Measurements from ENCODE around the gene MRPL41. TPM values are rescaled to one million over a fixed set of nuclear protein-coding genes. Genes with fewer than 3 reads are reported as not detected.
"Not testable (repeated sequence)": the region's sequence is repeated elsewhere in the genome, so short reads cannot be mapped to it uniquely, and the experiment has no call there.

MRPL41 gene
- polyA plus RNA-seq, 4 donors = 15.5 to 30.0 (median 17.1) TPM

DNA sequence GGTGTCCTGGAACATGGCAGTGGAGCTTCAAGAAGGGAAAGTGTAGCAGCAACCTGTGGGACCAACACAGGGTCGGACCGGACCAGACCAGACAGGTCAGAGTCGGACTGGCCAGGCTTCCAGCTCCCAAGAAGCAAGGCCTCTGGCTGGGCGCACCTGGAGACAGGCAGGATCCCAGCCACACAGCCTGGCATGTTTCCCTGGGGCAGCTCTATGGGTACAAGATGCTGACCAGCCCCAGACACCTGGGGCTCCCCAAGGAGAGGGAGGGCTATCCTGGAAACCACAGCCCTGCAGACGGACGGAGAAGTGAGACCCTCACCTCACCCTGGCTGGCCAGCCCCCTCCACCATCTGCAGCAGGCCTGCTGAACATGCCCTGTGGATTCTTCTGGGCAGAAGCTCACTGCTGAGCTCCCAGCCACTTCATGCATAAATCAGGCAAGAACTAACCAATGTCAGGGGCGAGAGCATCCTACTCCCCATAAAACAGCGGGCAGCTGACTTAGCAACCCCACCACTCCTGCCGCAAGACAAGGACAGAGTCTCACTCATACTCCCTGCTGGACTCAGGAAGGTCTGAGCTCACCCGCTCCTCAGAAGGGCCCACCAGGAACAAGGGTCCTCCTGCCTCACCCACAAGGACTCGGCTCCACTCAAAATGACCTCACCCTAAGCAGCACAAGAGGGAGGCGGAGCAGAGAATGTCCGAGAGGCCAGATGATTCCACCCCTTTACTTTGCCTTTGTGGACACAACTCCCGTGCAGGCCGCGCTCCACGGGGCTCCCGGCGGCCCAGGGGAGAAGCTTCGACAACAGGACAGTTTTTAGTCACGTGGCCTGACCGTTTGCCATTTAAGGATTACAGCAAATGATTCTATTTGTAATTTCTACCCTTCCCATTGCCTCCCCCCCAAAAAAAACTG lies 29.9 kb downstream of the MRPL41 start:
- no peak for DNase-seq (ENCODE audit: low read depth in 4 of 4, low spot score in 3 of 4)

DNA sequence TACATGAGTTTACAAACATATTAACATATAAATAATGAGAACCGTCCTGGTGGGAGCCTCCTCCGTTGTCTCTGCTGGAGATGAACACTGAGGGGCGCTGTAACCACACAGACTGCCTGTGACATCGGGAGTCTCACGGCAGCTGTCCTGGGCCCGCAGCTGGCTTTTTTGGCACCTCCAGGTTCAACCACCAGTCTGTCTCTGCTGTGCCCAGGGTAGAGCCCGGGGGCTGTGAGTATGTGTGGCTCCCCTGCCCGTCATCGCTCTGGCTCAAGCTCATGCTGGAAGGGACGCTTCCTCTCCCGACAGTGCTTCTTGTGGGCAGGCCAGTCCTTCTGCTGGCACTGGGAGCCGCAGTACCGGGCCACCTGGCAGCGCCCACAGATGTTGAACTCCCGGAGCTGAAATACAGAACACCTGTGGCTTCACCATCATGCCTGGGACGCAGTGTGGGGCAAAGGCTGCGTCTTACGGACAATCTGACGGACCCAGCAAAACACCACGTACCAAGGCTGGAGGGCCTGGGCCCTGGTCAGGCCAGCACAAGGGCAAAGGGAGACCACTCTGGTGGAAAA lies 30.7 kb downstream of the MRPL41 start:
- DNase-seq (ENCODE audit: low read depth in 4 of 4, low spot score in 3 of 4) = no peak

DNA sequence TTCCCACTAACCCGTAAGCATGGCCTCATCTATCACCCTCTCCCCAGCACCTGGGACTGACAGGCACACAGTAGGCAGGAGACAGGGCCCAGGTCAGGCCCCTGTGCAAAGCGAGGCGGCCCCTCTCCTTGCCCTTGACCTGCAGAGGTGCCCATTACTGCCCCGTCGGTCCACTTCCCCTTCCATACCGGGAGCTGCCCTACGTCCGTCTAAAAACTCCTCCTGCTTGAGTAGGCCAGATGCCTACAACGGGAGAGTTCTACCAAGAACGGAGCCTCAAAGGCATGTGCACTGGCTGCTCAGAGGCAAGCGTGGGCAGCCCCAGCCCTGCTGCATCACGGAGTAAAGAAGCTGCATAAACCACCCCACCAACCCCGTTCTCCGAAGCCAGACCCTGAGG lies 31.7 kb downstream of the MRPL41 start:
- DNase-seq (ENCODE audit: low read depth in 4 of 4, low spot score in 3 of 4) = no peak

DNA sequence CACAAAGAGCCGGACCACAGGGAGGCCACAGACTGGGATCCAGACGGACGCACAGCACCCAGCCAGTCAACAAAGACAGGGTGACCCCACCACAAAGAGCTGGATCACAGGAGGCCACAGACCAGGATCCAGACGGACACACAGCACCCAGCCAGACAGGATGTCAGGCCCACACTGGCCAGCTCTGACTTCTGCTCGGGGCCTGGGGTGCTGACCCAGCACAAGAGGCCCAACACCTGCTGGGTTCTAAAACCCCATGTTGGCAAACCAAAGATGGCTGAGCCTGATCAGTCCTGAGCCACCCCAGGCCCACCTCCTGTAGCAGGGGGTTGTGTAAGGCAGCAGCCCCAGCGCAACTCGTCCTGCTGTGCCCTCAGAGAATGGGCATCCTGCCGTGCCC lies 32.3 kb downstream of the MRPL41 start:
- no peak for DNase-seq (ENCODE audit: low read depth in 4 of 4, low spot score in 3 of 4)

DNA sequence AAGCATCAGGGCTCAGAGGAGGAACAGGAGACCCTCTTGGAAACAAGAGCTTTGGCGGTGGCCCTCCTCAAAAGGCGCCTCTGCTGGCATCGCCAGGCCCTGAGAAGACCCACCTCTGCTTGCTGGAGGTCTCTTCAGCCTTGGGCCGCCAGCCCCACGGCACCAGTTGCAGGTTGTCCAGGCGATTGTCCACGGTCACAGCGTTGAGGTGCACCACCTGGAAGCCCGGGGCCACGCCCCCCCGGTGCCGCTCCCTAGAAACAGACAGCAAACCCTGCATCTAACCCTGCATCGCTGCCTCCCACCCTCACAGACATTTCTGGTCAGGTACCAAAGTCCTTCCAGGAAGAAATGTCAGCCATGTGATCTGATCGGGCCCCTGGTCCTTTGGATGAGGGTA lies 35.2 kb downstream of the MRPL41 start:
- no peak for DNase-seq (ENCODE audit: low read depth in 4 of 4, low spot score in 3 of 4)

DNA sequence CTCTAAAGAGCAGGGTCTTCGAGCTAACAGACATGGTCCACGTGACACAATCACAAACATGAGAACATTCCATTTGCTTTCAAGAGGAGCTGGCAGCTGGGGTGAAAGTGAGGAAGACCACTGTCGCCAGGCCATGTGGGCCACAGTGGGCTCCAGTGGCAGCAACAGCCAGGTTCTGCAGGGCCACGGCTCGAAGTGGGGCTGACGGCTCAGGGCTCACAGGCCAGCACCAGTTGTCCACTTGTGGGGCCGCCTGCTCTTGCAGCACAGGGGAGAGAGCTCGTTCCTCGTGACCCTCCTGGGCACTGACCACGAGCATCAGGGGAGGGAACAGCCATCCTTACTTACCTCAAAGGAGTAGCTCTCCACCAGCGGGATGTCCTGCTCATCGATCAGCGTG lies 36.6 kb downstream of the MRPL41 start:
- no peak for DNase-seq (ENCODE audit: low read depth in 4 of 4, low spot score in 3 of 4)

DNA sequence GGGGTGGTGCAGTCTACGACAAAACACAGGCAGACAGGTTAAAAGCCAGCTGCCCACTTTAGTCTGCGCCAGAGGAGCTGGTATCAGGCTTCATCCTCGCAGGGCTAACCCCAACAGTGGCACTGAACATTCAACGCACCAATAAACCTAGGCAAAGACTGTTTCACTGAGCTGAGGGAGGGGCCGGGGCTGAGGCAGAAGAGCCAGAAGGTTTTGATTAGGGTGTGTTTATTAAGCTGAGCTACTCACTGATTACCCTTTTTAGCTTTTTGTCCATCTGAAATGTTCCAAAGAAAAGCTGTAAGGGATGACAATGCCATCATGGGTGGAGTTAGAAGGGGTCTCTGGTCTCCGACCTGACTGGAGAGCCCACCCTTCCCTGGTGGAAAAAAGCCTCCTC lies 37.2 kb downstream of the MRPL41 start:
- DNase-seq (ENCODE audit: low read depth in 4 of 4, low spot score in 3 of 4) = no peak

DNA sequence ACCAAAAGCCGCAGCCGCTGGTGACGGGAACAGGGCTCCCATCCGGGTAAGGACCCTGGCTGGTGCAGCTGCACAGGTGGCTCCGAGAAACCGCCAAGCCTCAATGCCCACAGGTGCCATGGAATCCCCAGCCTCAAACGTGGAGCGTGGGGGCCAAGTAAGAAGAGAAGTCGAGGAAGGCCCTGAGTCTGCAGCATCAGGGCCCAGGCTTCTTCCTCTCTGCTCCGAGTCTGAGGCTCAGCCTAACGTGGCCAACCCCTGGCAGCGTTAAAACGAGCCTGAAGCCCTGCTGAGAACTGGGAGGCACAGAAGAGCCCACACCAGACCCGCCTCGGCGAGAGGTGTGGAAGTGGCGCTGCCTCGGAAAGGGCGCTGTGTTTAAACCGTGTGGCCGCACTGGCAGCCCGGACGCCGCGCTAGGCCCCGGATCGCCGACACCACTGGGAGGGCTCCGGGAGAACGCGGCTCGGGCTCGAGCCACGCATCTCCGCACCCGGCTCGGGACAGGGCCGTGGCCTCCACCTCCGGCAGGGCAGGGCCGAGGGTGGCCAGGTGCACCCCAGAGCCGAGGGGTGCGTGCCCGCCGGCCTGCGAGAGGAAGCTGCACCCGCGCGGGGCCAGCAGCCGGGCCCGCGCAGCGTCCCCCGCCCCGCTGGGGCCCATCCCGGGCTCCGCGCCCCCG lies 37.9 kb downstream of the MRPL41 start:
- DNase-seq (ENCODE audit: low read depth in 4 of 4, low spot score in 3 of 4) = no peak

DNA sequence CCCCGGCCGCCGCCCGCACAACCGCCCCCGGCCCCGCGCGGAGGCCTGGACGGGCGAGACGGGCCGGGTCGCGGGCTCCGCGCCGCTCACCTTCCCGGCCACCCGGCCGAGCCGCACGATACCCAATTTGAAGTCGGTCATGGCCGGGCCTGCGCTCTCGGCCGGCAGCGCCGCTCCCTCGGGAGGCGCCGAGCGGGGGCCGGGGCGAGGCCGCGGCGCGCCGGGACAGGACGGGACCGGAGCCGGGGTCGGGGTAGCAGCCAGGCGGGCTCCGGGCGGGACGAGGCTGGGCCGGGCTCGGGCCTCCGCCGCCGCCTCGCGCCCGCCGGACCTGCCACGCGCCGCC lies 38.4 kb downstream of the MRPL41 start:
- DNase-seq (ENCODE audit: low read depth in 4 of 4, low spot score in 3 of 4) = no peak

DNA sequence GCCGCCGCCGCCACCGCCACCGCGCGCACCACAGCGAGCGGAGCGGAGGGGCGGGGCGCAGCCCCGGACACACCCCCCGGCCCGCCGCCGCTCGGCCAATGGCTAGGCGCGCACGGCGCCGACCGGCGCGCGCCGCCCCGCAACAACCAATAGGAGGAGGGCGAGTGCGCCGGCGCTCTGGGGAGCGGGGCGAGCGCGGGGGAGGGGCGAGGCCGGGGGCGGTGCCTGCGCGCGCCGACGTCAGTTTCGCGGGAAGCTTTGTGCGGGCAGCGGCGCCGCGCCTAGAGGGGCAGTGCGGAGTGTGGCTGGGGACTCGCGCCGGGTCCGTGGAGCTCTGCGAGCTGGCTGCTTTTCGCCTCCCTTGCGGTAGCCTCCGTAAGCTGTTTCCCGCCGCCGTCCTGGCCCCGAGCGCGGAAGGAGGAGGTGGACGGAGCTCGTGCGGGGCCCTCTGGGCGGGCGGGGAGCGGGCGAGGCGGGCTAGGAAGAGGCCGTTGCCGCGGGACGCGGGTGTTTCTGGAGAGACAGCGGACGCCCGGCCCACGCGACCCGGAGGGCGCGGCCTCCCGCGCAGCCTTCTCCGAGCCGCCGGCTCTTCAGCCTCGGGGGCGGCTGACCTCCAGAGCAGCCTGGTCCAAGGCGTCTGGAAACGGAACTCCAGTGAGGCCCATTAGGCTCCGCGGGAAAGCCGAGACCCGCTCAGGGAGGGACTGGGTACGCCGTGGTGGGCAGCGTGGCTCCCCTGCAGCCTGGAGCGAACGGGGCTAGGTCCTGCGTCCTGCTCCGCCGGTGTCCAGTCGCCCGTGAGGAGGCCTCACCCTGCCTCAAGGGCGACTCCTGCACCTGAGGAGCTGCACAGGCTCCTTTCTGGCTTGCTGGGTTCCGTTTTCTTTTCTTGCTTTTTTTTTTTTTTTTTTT lies 39.0 kb downstream of the MRPL41 start, which contains the start of gene ZMYND19:
Gene ZMYND19, minus strand, starts transcription at position 44 of the 915 bp plus-strand sequence. CDS start 249 bp downstream, outside the sequence.
- DNase-seq (ENCODE audit: low read depth in 4 of 4, low spot score in 3 of 4) = peak; percentile 73 to 86 (median 82)

DNA sequence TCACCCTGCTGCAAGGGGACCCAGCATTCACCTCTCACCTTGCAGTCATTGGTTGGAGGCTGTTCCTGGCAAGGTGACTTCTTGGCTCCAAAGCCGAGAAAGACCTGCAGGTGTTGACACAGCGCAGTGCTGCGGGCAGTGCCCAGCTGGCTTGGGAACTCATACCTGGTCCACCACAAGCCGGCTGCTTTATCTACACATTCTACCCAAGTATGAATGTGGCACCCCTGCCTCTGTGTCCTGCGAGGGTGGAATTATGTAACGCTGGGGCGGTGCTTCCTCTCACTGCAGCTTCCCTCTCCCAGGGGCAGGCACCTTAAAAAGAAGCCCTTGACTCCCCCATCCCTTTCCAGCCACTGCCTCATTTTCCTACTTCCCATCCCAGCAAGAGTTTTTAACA lies 41.1 kb downstream of the MRPL41 start:
- no peak for DNase-seq (ENCODE audit: low read depth in 4 of 4, low spot score in 3 of 4)

DNA sequence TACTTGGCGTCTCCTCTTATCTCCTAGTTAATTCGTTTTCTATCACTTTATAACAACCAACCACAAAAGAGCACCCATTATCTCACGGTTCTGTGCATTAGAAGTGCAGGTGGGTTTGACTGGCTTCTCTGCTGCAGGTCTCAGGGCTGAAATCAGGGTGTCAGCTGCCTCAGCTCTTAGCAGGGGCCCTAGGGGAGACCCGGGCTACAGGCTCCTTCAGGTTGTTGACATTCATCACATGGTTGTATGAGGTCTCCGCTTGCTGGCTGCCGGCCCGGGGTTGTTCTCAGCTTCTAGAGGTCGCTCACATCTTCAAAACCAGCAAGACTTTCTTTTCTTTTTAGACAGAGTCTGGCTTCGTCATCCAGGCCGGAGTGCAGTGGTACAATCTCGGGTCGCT lies 41.5 kb downstream of the MRPL41 start:
- no peak for DNase-seq (ENCODE audit: low read depth in 4 of 4, low spot score in 3 of 4)

DNA sequence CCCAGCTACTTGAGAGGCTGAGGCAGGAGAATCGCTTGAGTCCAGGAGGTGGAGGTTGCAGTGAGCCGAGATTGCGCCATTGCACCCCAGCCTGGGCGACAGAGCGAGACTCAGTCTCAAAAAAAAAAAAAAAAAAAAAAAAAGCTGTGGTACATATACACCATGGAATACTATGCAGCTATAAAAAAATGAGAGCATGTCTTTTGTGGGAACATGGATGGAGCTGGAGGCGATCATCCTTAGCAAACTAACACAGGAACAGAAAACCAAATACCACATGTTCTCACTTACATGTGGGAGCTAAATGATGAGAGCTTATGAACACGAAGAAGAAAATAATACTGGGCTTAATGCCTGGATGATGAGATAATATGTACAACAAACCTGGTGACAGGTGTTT lies 44.9 kb downstream of the MRPL41 start:
- DNase-seq (ENCODE audit: low read depth in 4 of 4, low spot score in 3 of 4) = not testable (repeated sequence)

DNA sequence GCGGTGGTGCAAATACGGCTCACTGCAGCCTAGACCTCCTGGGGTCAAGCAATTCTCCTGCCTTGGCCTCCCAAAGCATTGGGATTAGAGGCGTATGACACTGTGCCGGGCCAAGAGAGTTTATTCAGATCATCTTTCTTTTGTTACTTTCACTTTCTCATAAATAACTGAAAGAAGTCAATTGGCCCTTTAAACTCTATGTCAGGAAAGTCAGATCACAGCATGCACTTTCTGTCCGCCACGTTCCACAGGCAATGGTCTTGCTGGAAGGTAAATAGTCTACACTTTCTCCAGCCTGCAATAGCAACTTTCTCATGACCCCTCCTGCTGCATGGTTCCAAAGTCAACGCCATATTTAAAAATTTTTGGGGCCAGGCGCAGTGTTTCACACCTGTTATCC lies 47.3 kb downstream of the MRPL41 start:
- no peak for DNase-seq (ENCODE audit: low read depth in 4 of 4, low spot score in 3 of 4)

Other genes starting within 250 kb of the MRPL41 start
- 10 to 100 TPM in 1 of 4 donors, 1 to 10 TPM in 3; 6.6 to 10.1 (median 6.7) TPM for gene NRARP, start 249.6 kb upstream of the MRPL41 start, polyA plus RNA-seq (ENCODE audit: insufficient read length in 4 of 4)
- gene EXD3, start 128.7 kb upstream of the MRPL41 start, polyA plus RNA-seq (ENCODE audit: insufficient read length in 4 of 4) = 10 to 100 TPM; 12.5 to 19.3 (median 13.8) TPM
- 10 to 100 TPM in 1 of 4 donors, 1 to 10 TPM in 3; 5.7 to 10.1 (median 6.2) TPM for gene NOXA1, start 128.5 kb upstream of the MRPL41 start, polyA plus RNA-seq (ENCODE audit: insufficient read length in 4 of 4)
- under 1 TPM; 0.52 to 0.59 (median 0.56) TPM for gene ENTPD8, start 110.5 kb upstream of the MRPL41 start, polyA plus RNA-seq (ENCODE audit: insufficient read length in 4 of 4)
- 10 to 100 TPM; 45.5 to 49.6 (median 45.8) TPM for gene NSMF, start 92.5 kb upstream of the MRPL41 start, polyA plus RNA-seq (ENCODE audit: insufficient read length in 4 of 4)
- gene PNPLA7, start 1.5 kb upstream of the MRPL41 start, polyA plus RNA-seq (ENCODE audit: insufficient read length in 4 of 4) = 1 to 10 TPM; 1.6 to 2.7 (median 2.2) TPM
- 10 to 100 TPM; 35.4 to 48.2 (median 45.3) TPM for gene DPH7, start 27.0 kb downstream of the MRPL41 start, polyA plus RNA-seq (ENCODE audit: insufficient read length in 4 of 4)
- 10 to 100 TPM; 20.3 to 26.3 (median 21.6) TPM for gene ZMYND19, start 38.6 kb downstream of the MRPL41 start, polyA plus RNA-seq (ENCODE audit: insufficient read length in 4 of 4)
- 10 to 100 TPM; 27.9 to 37.7 (median 32.3) TPM for gene ARRDC1, start 53.8 kb downstream of the MRPL41 start, polyA plus RNA-seq (ENCODE audit: insufficient read length in 4 of 4)
- gene EHMT1, start 67.1 kb downstream of the MRPL41 start, polyA plus RNA-seq (ENCODE audit: insufficient read length in 4 of 4) = 10 to 100 TPM; 62.6 to 73.2 (median 71.3) TPM

Measured in right renal pelvis (tissue), 4 donors.